GM18951 (cell line): ENCODE results near the gene ARHGAP25.

Source experiments
- POLR2A ChIP-seq: IDR thresholded peaks from 4 replicates; pipeline ENCODE4 v1.6.1; 2011; ENCODE audit warnings: mild to moderate bottlenecking; ENCODE audit not compliant: insufficient read length, insufficient read depth; ENCODE audit errors: extremely low read depth
- in situ Hi-C: fragments of 300-500 bp; cut with MboI; formaldehyde crosslinking; loops from one replicate; pipeline ENCODE4 v1.12.0; 2022; ENCODE audit warnings: low sequenced_read_pairs, mixed read lengths, inconsistent platforms; ENCODE audit not compliant: unreplicated experiment

Gene ARHGAP25

GRCh38 chr2:68750592-68751396 is 16.2 kb downstream of the ARHGAP25 start:
- in situ Hi-C loops = no loop called here
- TF ChIP-seq POLR2A = no peak

DNA sequence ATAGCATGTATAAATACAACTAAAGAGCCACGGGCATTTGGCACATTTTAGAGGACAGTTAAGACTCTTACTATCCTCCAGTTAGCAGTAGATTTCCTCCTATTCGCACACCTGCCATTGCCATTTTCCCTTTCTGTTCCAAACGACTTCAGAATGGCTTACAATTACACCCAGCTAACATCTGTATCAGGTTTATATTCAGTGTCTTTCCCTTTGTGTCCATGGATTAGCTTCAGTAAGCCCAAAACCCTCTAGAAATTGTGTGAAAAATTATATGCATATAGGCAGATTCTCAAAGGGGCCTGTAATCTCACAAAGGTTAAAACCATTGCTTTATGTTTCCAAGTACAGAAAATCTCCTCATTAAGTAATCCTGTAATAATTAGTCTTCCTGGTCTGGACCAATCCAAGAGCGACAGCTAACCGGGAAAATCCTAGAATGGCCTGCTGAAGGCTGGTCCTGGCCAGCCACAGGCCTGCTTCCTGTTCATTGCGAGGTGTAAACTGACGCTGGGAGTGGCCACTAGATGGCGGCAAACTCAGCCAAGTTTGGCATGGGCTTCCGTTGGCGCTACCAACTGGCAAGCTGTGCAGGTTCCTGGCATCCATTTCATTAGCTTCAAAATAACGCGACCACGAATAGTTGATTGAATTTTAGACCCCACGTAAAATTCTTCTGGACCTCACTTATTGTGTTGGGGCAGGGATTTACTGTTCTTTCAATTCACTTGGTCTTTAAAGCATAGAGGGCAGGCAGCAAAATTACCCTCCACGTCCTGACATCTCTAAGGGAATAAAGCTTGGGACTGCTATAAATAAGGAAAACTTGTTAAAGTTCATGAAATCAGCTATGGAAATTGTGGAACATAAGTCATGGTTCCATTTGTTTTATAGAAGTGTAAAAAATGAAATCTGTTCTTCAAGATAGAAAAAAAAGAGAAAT is 17.1 kb downstream of the ARHGAP25 start:
- in situ Hi-C loops = no loop called here

DNA sequence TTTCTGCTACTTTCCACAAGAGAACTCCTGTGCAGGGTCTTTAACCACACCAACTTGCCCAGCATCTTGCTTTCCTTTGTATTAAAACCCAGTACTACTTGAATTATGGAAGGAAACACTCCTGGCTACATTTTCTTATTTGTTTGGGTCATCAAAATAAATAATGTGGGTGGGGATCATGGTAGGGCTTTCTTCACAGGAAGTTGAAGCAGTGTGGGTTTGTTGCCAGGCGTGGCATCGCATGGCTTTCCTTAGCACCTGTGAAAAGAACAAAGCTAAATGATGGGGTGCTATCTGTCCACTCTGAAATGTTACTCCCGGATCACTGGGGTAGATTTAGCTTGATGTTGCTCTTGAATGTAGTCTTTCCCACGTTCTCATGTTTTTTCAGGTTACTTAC is 18.7 kb downstream of the ARHGAP25 start:
- in situ Hi-C loops = no loop called here
- TF ChIP-seq POLR2A = no peak

More for the DNA sequence above, 17.1 kb downstream of the ARHGAP25 start:
- no peak for TF ChIP-seq POLR2A

- no peak for TF ChIP-seq POLR2A
- in situ Hi-C loops = no loop called here
These were observed 20.5 kb downstream of the ARHGAP25 start for GRCh38 chr2:68755071-68755470.

GRCh38 chr2:68756178-68756577 is 21.6 kb downstream of the ARHGAP25 start:
- no peak for TF ChIP-seq POLR2A
- in situ Hi-C loops = no loop called here

- no peak for TF ChIP-seq POLR2A
- in situ Hi-C loops = no loop called here
These were observed 22.5 kb downstream of the ARHGAP25 start for GRCh38 chr2:68757081-68757480.

GRCh38 chr2:68762100-68762499 is 27.5 kb downstream of the ARHGAP25 start:
- no peak for TF ChIP-seq POLR2A
- in situ Hi-C loops = no loop called here

DNA sequence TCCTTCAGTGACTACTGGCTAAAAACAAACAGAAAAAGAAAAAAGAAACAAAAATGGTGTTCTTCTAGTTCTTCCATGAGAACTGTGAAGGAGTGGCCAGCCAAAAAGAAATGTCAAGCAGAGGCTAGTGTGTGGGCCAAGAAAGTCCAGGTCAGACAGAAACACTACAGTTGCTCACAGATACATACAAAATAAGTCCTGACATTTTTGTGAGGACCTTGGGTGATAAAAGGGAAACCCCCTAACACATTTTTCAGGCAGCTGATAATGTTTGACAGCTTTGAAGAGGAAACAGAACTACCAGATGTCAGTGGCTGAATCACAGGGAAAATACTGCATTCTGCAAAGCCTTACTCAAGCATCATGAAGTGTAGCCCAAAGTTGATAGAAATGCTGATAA is 28.1 kb downstream of the ARHGAP25 start:
- in situ Hi-C loops = no loop called here

GRCh38 chr2:68764041-68764805 is 29.6 kb downstream of the ARHGAP25 start:
- in situ Hi-C loops = no loop called here
- no peak for TF ChIP-seq POLR2A

More for the DNA sequence above, 28.1 kb downstream of the ARHGAP25 start:
- no peak for TF ChIP-seq POLR2A

DNA sequence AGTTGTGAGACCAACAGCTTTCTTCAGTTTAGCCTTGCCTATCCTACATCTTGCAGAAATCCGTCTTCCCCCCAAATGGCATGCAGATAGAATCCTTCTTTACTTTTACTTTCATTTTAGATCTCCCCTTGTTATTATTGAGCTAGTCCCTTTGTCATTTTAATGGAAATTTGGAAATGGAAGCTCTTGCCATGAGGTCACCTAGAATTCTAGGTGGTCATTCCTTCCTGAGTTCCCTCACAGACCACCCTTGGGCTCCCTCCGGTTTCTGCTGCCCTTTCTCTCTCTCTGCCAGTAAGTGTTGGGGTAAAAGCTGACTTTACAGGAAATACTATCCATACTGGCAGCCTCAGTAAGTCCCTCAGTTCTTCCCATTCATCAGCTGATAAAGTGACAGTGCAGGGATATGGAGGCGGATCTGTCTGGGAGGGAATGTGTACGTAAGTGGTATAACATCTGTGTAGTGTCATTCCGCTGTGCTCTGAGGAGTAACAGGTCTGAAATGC is 30.2 kb downstream of the ARHGAP25 start:
- in situ Hi-C loops = no loop called here
- TF ChIP-seq POLR2A = no peak

DNA sequence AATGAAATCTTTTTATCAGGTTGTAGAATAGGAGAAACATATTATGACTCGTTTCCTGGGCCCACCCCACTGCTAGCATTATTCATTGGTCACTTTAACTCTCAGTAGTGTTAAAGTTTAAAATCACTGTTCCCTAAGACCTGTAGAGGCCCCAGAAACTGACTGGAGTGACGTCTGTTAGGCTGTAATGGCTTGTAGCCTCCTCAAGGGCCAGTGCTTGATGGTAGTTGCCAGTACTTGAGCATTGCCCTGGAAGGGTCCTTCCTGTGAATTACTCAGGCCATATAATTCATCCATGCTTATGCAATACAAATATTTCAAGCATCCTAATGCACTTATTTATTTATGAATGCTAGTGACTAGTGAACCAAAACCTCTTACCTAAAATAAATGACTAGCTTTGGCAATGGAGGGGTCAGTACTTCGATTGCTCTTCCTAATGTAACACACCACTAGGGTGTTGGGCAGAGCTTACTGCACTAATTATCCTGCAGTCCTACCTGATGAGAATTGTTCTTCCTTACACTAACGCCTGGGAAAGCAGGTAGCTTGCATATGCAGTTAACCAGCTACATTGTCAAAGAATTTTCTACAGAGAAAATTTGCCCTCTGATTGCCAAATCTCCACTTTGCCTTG is 31.2 kb downstream of the ARHGAP25 start:
- in situ Hi-C loops = no loop called here
- TF ChIP-seq POLR2A = no peak

DNA sequence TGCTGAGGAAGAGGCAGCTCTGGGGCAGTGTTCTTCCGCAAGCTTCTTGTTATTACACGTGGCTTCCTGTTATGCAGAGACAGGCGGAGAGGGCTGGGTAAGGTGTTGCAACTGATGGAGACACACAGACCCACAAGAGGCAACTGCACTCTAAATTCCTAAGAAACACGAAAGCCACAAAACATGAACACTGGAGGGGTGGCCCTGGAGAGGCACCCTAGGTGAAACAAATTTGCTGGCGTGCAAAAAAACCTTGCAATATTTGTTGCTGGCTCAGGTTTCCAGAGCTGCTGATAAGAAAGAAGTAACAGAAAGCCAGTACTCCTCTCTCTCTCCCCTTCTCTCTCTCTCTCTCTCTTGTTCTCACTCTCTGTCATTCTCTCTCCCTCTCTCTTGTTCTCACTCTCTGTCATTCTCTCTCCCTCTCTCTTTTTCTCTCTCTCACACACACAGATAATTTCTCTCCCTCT is 31.8 kb downstream of the ARHGAP25 start:
- TF ChIP-seq POLR2A = no peak
- in situ Hi-C loops = no loop called here
